GM12878 (cell line): ENCODE results near the gene WFIKKN1. TPM values are rescaled to one million over a fixed set of nuclear protein-coding genes. Genes with fewer than 3 reads are reported as not detected.

Source experiments
- ATAC-seq: fragments of 200-7000 bp; cut with Tn5 transposase; 3 replicates; pipeline ENCODE4 v1.9.1; 2020; ENCODE audit warnings: mild to moderate bottlenecking, moderate library complexity
- BruUV-seq: library from RNA; stranded (reverse); fragments of 400-500 nt; replicated peaks from 2 replicates; lab custom pipeline; 2021; lab: Mats Ljungman, UMichigan
- CTCF ChIA-PET: fragments of 300-600 bp; sonication (Branson Sonifier 250); formaldehyde crosslinking; extraction: SDS; loops from one replicate; lab custom pipeline; 2021; ENCODE audit warnings: inconsistent platforms; lab: Yijun Ruan, JAX
- POLR2A ChIA-PET: fragments of 350-600 bp; formaldehyde crosslinking; extraction: SDS; loops from one replicate; lab custom pipeline; 2021; ENCODE audit warnings: inconsistent platforms; lab: Charles Lee
- RAD21 ChIA-PET: fragments of 300-600 bp; sonication (Branson Sonifier 250); formaldehyde crosslinking; loops from one replicate; lab custom pipeline; 2023; ENCODE audit warnings: antibody characterized with exemption; ENCODE audit not compliant: unreplicated experiment; lab: Charles Lee
- SMC1A ChIA-PET: fragments of 300-600 bp; sonication (Branson Sonifier 250); formaldehyde crosslinking; loops from one replicate; lab custom pipeline; 2023; ENCODE audit not compliant: unreplicated experiment, uncharacterized antibody; lab: Charles Lee
- DNase-seq: peaks from one replicate; pipeline ENCODE4 v3.0.0-alpha.2; 2011; ENCODE audit warnings: low read depth, low spot score
- FAIRE-seq: peaks from 3 replicates; lab custom pipeline; 2011; peaks lifted over from hg19 to GRCh38; lab: Jason Lieb, UNC
- H2AFZ ChIP-seq: 2 replicates; pipeline ENCODE4 v1.6.0; 2011; ENCODE audit warnings: low read depth, low read length, control low read depth; ENCODE audit not compliant: control insufficient read depth
- H3K27ac ChIP-seq: 2 replicates; pipeline ENCODE4 v1.5.1; 2011; ENCODE audit warnings: control low read depth; ENCODE audit not compliant: control insufficient read depth, insufficient read depth
- H3K27me3 ChIP-seq, 2 experiments: replicated peaks in 1 of 2; 2 replicates each; pipeline versions ENCODE4 v1.6.0 to v1.6.1; 2011; ENCODE audit warnings: low read length in 1 of 2; ENCODE audit not compliant: control insufficient read depth in 2 of 2, insufficient read depth in 2 of 2
- H3K36me3 ChIP-seq, 2 experiments: 2 replicates each; pipeline ENCODE4 v1.5.1; 2011; ENCODE audit warnings: low read length in 1 of 2; ENCODE audit not compliant: control insufficient read depth in 2 of 2, insufficient read depth in 2 of 2
- H3K4me1 ChIP-seq: 2 replicates; pipeline ENCODE4 v1.6.1; 2011; ENCODE audit warnings: mild to moderate bottlenecking, low read length, moderate library complexity, mixed read lengths; ENCODE audit not compliant: control insufficient read depth, insufficient read depth
- H3K4me2 ChIP-seq: 2 replicates; pipeline ENCODE4 v1.6.0; 2011; ENCODE audit warnings: control low read depth; ENCODE audit not compliant: control insufficient read depth, insufficient read depth
- H3K4me3 ChIP-seq: fragments of 200-600 bp; sonication (generic); 2 replicates; pipeline ENCODE4 v1.5.1; 2016
- H3K79me2 ChIP-seq: 2 replicates; pipeline ENCODE4 v1.6.0; 2011; ENCODE audit warnings: low read length; ENCODE audit not compliant: control insufficient read depth, insufficient read depth
- H3K9ac ChIP-seq: 2 replicates; pipeline ENCODE4 v1.8.0; 2011; ENCODE audit warnings: low read length, control low read depth, mixed read lengths; ENCODE audit not compliant: control insufficient read depth, insufficient read depth
- H3K9me3 ChIP-seq: replicated peaks from 3 replicates; pipeline ENCODE4 v1.5.1; 2011; ENCODE audit warnings: mild to moderate bottlenecking, low read length; ENCODE audit not compliant: control insufficient read depth, insufficient read depth
- H4K20me1 ChIP-seq: 2 replicates; pipeline ENCODE4 v1.6.0; 2011; ENCODE audit not compliant: control insufficient read depth, insufficient read depth
- NFYB ChIP-seq: IDR thresholded peaks from 2 replicates; pipeline ENCODE4 v1.6.1; 2011; ENCODE audit warnings: low read depth, mild to moderate bottlenecking, low read length, improper control_type of control experiment, moderate library complexity; ENCODE audit not compliant: insufficient read depth
- POLR2A ChIP-seq: IDR thresholded peaks from 2 replicates; pipeline ENCODE4 v1.6.1; 2011; ENCODE audit warnings: low read depth, mild to moderate bottlenecking, low read length
- SMAD1 ChIP-seq: fragments of 450-650 bp; IDR thresholded peaks from 2 replicates; pipeline ENCODE4 v1.6.1; 2018; ENCODE audit warnings: mild to moderate bottlenecking, low read depth; ENCODE audit not compliant: partially characterized antibody
- WGBS: methylation state at CpG from one replicate; pipeline ENCODE4 v1.1.6; 2016; ENCODE audit warnings: low lambda C conversion rate; ENCODE audit not compliant: insufficient replicate concordance, insufficient coverage; ENCODE audit errors: missing lambda C conversion rate; 5-methylcytosine and 5-hydroxymethylcytosine counted together
- in situ Hi-C: fragments of 300-500 bp; cut with MboI; formaldehyde crosslinking; loops from 9 replicates; pipeline ENCODE4 v1.14.3; 2018; ENCODE audit warnings: mixed read lengths
- intact Hi-C: fragments of 100-400 bp; cut with micrococcal nuclease; formaldehyde crosslinking; loops from one replicate; pipeline ENCODE4 v1.14.2; 2022; ENCODE audit not compliant: unreplicated experiment
- polyA plus RNA-seq, 11 experiments: library from polyadenylated mRNA; depleted of rRNA in 4 of 11; unstranded in 6 of 11; stranded (reverse) in 5 of 11; fragments of >200 nt; fragmentation: Nextera tagmentation in 4 of 11; fragmentation: Illumina TruSeq in 1 of 11; extraction: Ambion mirVana in 4 of 11; extraction: Trizol in 1 of 11; gene quantifications; 1 replicate in 1 of 11; 2 replicates in 10 of 11; pipeline versions ENCODE4 v1.2.1 to v1.2.3, GENCODE V29; 2011 to 2016; ENCODE audit warnings: inconsistent platforms in 2 of 11, missing spikeins in 2 of 11, low read depth in 1 of 11
- total RNA-seq, 4 experiments: library from RNA; depleted of rRNA in 3 of 4; stranded (reverse); fragments of >200 nt in 3 of 4; fragmentation: Illumina TruSeq in 1 of 4; extraction: Trizol in 1 of 4; gene quantifications; 2 replicates each; pipeline versions ENCODE4 v1.2.1 to v1.2.3, GENCODE V29; 2013 to 2021

WFIKKN1 gene
- total and polyA plus RNA-seq, 10 of the 15 experiments (the other 5 are each of a cell fraction or from before 2014, with no cell fraction given): 0.01 to 0.41 (median 0.05) TPM; not detected in 2

DNA sequence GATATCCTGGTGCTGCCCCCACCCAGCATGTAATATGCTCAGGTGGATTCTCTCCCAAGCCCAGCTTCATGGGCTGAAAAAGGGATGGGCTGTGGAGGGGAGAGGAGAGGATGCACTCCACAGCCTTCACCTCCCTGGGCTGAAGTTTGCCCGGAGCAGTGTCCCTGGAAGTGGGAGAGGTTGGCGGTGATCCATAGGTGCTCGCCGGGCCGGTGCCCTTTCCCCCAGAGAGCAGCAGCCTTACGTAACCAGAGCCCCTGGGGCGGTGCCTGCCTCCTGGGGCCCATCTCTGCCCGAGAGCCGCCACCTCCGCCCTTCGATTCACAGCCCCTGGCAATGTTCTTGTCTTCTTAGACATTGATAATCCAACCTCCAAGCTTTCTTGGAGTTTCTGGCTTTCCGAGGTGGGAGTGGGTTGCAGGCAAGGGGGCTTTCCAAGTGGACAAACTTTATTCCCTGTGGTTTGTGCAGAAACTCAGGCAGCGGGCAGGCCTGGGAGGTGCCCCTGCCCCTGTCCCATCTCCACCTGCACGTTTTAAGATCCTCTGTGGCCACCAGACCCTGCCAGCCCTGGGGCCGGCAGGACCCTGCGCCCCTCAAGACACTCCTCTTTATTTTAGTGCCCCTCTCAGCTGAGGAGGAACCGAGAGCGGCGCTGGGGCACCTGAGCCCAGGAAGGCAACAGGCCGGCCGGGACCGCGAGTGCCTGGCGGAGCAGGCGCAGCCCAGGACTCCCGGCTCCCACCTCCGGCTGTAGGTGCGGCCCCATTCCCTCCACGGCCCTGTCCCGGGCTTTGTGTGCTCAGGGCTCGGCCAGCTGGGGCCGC, 15.3 kb downstream of the WFIKKN1 start:
- WGBS: 88% methylated on average over 31 of the region's 32 CpGs
- H3K79me2 ChIP-seq: peaks cover 45% of the 10 kb centered on the region
- H3K4me2 ChIP-seq: no peak overlapping the region
- no TSS peak for BruUV-seq
- no peak overlapping the region for H3K9ac ChIP-seq
- TF ChIP-seq NFYB: no peak
- no peak for FAIRE-seq
- H3K4me3 ChIP-seq: no peak overlapping the region
- H2AFZ ChIP-seq: no peak overlapping the region
- no peaks in the 10 kb centered on the region; a peak in 2 of 4 replicates for H3K36me3 ChIP-seq
- peaks cover 9% of the 10 kb centered on the region for H3K4me1 ChIP-seq
- intact Hi-C loops (no loop called here), in situ Hi-C loops (no loop called here)
- H4K20me1 ChIP-seq: no peaks in the 10 kb centered on the region
- H3K9me3 ChIP-seq: no peaks in the 10 kb centered on the region
- ATAC-seq: no peak
- ChIA-PET SMC1A (no interaction called here), RAD21 (no interaction called here), CTCF (no interaction called here), POLR2A (interaction anchor here (1.2 kb wide), 1 partner anchor 8 kb away, joined by 3 read pairs; no protein-coding TSS in a partner anchor)
- no peak for DNase-seq
- H3K27me3 ChIP-seq: no peaks in the 10 kb centered on the region
- H3K27ac ChIP-seq: no peak overlapping the region

- H3K27ac ChIP-seq: no peak overlapping the region
- in situ Hi-C loops: no loop called here
- intact Hi-C loops: no loop called here
- RAD21 ChIA-PET: interaction anchor here (1.8 kb wide), 1 partner anchor 14 kb away, joined by 7 read pairs; no protein-coding TSS in a partner anchor
- 0 out of 2 replicates have a peak, but pooled peaks have one; percentile 25 for TF ChIP-seq POLR2A
- TF ChIP-seq SMAD1: no peak
- TF ChIP-seq, all 136 proteins: peak for 1
- Histone ChIP-seq H3K36me3 (no peaks in the 10 kb centered on the region; a peak in 2 of 4 replicates), H3K4me2 (no peak overlapping the region; the same call in 1 of the 2 replicates), H3K4me3 (no peak overlapping the region), H2AFZ (no peak overlapping the region), H3K9ac (no peak overlapping the region), H3K9me3 (no peaks in the 10 kb centered on the region), H3K79me2 (peaks cover 39% of the 10 kb centered on the region), H3K4me1 (peaks cover 9% of the 10 kb centered on the region), H4K20me1 (no peaks in the 10 kb centered on the region), H3K27me3 (no peaks in the 10 kb centered on the region)
- SMC1A ChIA-PET: no interaction called here
- BruUV-seq: no TSS peak
- ATAC-seq: no peak
- FAIRE-seq: no peak
- CTCF ChIA-PET: interaction anchor here (3.1 kb wide), 1 partner anchor 21 kb away, joined by 11 read pairs; the partner anchor contains the start of gene RHOT2
- no peak for DNase-seq
- POLR2A ChIA-PET: interaction anchor here (1.2 to 1.4 kb wide), 2 partner anchors 9 to 10 kb away, joined by 3 to 4 read pairs; partner anchors contain the start of gene METTL26
- WGBS: 69% methylated on average over 22 of the region's 22 CpGs
Observed at GRCh38 chr16:646679-647172, 15.9 kb downstream of the WFIKKN1 start.
